Gastrocnemius medialis (tissue), 4 donors: ENCODE results near the gene RASL12.

Experiments
- CTCF ChIP-seq, 5 experiments: fragments of 450-650 bp in 3 of 5; fragments of 200-600 bp in 2 of 5; sonication (generic) in 2 of 5; IDR thresholded peaks in 4 of 5; conservative IDR thresholded peaks in 1 of 5; 1 replicate in 4 of 5; 2 replicates in 1 of 5; pipeline ENCODE4 v1.5.1; 2016 to 2019; ENCODE audit warnings: antibody characterized with exemption in 5 of 5, mild to moderate bottlenecking in 3 of 5, moderate library complexity in 3 of 5
- POLR2A ChIP-seq, 2 donors: fragments of 450-650 bp; IDR thresholded peaks; one replicate each; pipeline ENCODE4 v1.6.1; 2017; ENCODE audit warnings: antibody characterized with exemption in 2 of 2, mild to moderate bottlenecking in 2 of 2, moderate library complexity in 2 of 2

- no peak for TF ChIP-seq CTCF (IDR thresholded peaks at IDR 0.05 in 4 of 5, conservative IDR thresholded peaks at IDR 0.05 in 1 of 5)
- no peak for TF ChIP-seq POLR2A (IDR thresholded peaks at IDR 0.05)
Measured at GRCh38 chr15:65072027-65072426, 4.2 kb upstream of the RASL12 start.
